Fibroblast of skin of right biceps (primary cell): ENCODE data around the gene MYBBP1A.
A peak's percentile ranks its signal among the peaks of the same experiment; 100 is the strongest.

Experiments used
- DNase-seq: peaks from one replicate; pipeline ENCODE4 v3.0.0-alpha.2; 2013

Gene MYBBP1A

DNA sequence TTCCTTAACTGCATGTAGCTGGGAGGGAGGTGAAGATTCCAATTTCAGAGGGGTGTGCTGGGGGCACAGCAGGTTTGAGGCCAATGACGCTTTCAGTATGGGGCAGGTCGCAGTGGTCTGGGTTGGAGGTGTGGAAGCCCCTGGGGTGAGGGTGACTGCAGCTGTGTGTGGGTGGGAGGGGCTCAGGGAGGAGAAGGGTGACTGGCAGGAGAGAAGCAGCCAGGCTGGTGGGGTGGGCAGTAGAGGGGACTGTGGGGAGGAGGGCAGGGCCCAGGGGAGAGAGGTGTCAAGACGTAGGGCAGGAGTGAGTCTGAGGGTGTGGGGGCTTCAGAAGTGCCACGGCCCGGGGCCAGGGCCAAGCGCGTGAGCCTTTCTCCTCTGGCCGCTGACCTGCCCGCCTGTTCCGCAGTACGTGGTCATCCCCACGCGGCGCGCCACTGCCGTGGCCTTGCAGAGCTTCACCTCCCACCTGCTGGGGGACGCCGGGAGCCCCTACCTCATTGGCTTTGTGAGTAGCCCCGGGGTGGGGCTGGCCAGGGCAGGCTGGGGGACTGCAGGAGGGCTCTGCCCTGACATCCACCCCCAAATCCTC, 19.4 kb downstream of the MYBBP1A start:
- no peak for DNase-seq

DNA sequence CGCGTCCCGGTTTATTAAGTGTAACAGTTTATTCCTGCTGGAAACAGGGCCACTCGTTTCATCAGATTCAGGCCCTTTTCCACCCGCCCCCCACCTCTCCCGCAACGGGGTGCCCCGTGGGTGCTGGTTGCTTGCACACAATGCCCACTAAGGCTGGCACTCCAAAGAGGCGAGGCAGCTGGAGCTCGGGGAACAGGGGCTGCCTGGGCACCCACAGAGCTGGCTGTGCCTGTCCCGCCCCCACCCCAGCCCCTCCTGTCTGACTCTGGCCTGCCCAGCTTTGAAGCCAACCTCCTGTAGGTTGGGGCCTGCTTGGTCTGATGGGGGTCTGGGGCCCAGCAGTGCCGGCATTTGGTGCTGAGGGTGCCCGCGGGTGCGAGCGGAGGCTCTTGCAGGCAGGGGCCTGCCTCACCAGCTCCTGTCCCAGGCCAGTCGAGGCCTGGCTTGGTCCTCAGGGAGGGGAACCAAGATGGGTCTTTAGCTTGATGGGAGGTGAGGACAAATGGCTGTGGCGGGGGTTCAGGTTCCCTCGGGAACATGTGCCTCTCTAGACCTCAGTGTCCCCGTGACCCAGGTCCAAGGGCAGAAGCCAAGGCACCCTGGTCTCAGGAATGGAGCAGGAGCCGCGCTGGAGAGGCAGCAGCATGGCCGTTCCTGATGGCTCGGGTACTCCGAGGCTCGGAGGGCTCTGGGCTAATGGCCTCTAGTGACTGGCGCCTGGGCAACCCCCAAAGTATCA, 20.1 kb downstream of the MYBBP1A start:
- DNase-seq, result no peak

DNA sequence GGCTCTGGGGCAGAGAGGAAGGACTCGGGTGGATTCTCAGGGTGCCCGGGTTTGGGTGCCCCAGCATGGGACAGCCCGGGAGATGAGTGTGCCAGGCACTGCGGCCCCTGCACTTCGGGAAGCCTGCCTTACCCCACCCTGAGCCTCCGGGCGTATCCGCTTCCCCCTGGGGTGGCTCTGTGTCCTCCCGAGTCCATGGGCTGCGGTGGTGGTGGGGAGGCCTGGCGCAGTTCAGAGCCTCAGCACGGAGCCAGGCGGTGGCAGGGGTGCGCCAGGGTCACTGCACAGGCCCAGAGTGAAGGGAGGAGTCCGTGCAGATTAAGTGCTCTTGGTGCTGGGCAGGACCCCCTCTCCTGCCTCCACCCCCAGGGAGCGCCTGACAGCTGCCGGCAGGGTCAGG, 20.7 kb downstream of the MYBBP1A start:
- no peak for DNase-seq

DNA sequence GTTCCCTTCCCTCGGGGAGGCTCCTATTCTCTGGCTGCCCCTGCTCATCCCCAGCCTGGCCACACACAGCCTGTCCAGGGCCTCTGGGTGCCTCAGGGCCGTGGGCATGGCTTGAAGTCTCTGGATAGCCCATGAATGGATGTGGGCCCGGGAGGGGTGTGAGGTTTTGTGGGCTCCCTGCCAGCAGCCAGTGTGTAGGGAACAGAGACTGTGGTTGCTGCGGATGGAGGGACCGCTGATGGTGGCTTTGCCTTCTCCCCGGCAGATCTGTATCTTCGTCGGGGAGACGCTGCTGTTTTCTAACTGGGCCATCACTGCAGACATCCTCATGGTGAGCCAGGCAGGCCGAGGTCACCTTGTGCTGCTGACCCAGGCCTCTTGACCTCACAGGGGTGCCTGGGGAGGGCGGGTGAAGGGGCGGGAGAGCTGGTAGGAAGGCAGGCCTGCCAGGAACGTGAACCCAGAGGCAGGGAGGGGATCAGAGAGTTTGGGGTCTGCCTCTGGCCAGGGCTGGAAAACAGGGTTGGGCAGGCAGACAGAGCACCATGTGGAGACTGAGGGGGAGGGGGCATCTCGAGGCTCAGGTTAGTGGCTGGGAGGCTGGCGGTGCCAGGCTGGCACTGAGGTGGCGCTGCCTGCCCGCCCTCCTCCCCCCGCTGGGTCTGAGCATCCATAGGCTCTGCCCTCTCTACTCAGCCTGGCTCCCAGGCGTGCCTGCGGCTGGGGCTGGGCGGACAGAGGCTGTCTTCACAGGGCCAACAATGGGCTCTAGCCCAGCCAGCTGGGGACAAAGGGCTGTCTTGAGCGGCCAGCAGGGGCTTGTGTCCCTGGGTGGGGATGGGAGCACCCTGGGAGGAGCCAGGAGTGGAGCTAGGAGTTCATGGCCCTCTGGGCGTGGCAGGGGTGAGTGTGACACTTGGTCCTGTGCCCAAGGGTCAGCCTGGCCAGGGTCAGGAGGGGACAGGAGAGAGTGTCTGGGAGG, 21.4 kb downstream of the MYBBP1A start:
- DNase-seq, result peak; percentile 5

DNA sequence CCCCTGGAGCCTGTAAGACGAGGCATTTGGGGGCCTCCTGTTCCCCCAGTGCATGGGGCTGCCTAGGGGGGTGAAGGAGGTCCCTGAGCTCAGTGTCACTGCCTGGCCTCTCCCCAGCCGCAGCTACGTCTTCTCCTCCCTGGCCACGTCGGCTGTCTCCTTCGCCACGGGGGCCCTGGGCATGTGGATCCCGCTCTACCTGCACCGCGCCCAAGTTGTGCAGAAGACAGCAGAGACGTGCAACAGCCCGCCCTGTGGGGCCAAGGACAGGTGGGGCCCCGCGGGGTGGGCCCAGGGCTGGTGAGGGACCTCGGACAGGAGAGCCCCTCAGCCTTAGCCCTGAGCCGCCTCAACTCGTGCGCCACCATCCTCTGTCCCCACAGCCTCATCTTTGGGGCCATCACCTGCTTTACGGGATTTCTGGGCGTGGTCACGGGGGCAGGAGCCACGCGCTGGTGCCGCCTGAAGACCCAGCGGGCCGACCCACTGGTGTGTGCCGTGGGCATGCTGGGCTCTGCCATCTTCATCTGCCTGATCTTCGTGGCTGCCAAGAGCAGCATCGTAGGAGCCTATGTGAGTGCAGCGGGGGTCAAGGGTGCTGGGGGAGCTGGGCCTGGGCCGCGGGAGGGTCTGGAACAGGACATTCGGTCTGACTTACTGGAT, 22.2 kb downstream of the MYBBP1A start:
- no peak for DNase-seq

DNA sequence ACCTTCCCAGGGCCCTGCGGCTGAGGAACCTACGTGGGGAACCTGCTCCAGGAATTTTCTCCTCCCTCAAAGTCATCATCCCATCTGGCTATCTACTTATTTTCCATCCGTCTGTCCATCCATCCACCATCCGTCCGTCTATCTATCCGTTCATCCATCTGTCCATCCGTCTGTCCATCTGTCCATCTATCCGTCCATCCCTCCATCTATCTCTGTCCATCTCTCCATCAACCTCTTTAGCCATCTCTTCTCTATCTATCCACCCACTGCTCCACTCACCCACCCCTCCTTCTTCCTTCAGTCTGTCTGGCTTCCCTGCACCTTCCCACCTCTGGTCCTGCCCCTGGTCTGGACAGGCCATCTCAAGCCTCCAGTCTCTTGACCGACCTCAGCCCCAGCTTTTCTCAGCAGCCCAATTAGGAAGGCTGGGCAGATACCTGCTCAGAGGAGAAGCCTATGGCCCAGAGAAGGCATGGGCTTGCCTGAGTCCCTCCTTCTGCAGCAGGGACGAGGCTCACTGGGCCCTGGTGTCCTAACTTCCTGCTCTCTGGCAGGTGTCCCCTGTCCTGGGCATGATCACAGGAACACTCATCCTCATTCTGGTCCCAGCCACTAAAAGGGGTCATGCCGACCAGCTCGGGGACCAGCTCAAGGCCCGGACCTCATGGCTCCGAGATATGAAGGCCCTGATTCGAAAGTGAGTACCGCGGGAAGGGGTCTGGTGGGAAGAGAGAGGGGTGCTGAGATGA, 23.0 kb downstream of the MYBBP1A start:
- no peak for DNase-seq

DNA sequence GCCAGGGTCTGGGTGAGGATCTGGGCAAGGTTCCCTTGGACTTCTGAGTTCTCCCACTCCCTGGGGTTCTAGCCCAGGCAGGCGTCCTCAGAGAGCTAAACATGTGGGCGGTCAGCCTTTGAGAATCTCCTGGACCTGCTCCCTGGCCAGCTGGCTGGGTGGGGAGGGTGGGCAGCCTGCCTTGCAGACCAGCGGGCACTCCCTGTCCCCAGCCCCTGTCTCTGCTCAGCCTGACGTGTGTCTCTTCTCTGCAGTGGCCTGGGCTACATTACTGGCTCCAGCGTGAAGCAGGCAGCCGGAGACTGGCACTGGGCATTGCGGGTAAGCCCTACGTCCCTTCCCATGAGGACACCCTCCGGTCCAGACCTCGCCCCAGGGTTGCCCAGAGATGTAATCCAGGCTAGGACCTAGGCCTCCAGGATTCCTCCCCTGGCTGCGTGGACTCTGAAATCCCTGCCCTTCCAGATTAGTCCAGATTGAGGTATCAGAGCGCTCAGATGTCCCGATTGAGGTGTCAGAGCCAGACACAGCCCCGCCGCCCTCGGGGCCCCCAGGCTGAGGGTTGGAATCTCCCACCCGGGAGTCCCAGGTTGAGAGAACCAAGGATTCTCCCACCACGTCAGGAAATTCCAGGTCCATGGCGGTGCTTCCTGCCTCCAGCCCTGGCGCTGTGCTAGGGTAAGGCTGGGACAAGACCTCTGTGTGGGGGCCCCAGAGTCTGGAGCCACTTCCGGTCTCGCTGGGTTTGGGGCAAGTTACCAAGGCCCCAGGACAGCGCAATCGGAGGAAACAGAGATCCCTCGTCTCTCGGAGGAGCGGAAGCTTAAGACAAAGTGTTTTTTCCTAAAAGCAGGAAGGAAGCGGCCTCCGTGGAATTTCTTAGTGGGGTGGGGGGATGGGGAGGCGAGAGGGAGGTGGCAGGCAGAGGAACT, 24.1 kb downstream of the MYBBP1A start:
- DNase-seq, result peak; percentile 21

DNA sequence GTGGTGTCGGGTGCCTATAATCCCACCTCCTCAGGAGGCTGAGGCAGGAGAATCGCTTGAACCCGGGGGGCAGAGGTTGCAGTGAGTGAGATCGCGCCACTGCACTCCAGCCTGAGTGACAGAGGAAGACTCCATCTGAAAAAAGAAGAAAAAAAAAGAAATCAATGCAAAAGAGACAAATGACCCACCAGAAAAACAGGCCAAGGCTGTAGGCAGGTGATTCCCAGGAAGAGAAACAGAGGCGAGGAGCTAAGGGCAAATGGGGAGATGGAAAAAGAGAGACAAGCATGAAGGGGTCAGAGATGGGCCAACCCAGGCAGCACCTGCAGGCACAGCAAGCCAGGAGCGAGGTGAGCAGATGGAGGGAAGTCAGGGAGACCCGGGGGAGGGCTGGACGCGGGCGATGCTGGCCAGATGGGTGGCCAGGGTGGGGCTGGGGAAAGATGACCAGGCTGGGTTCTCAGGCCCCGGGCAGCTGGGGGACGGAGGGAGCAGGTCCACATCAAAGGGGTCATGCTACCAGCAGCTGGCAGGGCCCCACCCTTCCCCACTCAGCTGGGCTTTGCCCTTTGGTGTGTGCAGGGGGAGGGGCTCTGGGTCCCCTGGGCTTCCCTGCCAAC, 25.5 kb downstream of the MYBBP1A start:
- DNase-seq, result no peak

DNA sequence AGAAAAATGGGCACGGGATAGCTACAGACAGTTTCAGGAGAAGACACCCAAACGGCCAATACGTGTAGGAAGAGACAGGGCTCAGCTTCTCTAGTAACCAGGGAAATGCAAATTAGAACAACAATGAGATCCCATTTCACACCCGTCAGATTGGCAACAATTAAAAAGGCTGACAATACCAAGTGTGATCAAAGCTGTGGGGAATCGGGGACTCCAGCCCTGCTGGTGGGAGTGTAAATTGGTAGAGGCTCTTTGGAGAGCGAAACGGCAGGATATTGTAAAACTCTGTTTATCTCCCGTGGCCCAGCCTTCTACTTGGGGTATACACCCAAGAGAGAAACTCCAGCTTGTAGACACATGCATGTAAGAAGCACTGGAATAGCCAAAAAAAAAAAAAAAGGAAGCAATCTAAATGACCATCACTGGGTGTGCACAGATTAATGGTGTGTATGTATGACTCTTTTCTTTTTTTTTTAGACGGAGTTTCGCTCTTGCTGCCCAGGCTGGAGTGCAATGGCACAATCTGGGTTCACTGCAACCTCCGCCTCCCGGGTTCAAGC, 27.5 kb downstream of the MYBBP1A start:
- no peak for DNase-seq

DNA sequence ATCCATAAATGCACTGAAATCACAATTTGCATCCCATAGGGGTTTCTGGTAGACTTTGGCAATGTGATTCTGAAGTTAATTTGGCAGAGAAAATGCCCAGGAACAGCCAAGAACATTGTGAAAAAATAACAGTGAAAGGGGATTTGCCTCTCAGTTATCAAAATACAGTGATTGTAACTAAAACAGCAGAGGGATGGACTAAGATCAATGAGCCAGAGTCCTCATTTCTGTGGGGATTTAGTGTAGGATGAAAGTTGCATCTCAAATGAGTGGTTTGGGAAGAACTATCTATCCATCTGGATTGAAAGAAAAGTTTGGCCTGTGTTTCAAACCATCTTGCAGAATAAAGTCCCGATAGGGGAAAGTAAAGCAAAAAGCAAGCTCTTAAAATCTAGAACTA, 28.1 kb downstream of the MYBBP1A start:
- DNase-seq, result no peak

DNA sequence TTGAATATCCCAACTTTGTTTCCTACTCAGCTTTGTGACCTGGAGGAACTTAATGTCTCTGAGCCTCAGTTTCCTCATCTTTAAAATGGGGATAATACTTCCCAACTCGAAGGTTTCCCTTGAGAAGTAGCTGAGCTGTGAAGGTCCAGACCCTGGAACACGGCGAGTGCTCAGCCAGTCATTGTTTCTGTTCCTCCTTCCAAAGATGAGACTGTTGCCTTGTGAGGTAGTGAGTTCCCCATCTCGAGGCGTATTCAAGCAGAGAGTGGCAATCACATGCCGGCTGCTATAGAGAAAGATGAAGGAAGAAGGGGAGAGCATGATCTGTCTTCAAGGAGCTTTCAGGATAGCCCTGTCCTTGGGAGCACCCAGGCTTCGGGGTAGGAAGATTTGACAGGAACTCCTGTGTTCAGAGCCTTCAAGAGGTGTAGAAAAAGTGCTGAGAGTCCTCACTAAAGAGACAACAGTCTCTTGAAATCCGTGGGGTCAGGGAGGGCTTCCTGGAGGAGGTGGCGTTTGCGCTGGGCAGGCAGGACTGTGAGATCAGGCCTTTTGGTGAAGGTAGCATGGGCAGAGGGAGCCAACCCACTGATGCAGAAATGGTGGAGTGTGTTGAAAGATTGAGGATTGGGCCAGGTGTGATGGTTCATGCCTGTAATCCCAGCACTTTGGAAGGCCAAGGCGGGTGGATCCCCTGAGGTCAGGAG, 29.3 kb downstream of the MYBBP1A start:
- no peak for DNase-seq

DNA sequence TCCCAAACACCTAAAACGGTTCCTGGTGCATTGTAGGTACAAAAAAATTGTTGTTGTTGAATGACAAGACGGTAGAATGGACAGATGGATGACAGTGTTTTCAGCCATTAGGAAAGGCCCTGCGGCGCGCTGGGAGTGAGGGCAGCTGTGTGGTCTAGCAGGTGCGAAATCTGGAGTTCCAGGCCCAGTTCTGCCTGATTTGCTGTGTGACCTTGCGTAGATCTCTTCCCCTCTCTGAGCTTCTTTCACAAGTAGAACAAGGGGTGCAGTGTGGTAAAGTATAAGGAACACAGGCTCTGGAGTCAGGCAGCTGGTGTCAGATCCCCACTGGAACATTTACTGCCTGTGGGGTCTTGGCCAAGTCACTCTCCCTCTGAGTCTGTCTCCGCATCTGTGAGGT, 31.2 kb downstream of the MYBBP1A start:
- DNase-seq, result no peak

DNA sequence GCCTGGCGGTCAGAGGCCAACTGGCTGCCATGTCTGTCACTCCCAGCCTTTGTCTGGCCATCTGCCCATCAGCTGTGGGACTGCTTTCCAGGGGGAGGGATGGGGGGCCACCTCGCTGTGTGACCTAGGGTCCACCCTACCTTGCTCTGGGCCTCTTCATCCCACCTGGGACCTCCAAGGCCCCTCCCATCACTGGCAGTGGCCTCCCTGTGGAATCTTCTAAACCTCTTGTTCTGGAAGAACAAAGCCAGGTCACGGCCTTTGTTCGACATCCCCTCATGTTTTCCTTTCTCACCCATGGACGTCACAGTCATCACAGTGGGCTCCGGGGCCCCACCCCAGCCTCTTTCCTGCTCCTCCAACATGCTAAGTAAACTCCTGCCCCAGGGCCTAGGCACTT, 32.5 kb downstream of the MYBBP1A start:
- DNase-seq, result no peak

DNA sequence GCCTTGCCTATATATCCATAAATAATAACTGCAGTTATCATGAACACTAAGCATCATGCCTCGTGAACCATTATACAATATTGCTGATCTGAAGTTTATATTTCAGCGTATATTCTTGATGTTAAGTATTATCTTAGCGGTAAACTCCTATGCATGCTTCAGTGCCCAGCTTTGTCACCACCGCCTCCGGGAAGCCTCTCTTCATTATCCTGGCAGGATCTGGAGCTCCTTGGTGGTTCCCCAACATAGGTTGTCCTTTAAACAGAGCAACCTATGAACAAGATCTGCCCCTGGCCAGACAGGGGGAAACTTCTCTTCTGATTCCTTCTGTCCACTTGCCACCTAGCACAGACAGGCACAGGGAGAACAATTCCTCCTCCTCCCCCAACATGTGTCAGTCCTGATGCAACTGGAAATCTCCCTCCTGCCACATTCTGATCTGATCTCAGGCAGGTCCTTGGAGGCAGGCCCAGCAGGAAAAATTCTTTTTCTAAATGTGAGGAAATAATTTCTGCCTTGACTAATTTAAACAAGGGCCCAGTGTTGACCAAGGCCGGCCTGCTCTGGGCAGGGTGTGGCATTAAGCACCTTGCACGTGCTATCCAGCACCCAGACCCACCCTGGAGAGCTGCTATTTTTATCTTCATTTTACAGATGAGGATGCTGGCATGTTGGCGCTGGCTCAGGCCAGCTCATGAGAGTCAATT, 34.1 kb downstream of the MYBBP1A start:
- peak; percentile 37 for DNase-seq

DNA sequence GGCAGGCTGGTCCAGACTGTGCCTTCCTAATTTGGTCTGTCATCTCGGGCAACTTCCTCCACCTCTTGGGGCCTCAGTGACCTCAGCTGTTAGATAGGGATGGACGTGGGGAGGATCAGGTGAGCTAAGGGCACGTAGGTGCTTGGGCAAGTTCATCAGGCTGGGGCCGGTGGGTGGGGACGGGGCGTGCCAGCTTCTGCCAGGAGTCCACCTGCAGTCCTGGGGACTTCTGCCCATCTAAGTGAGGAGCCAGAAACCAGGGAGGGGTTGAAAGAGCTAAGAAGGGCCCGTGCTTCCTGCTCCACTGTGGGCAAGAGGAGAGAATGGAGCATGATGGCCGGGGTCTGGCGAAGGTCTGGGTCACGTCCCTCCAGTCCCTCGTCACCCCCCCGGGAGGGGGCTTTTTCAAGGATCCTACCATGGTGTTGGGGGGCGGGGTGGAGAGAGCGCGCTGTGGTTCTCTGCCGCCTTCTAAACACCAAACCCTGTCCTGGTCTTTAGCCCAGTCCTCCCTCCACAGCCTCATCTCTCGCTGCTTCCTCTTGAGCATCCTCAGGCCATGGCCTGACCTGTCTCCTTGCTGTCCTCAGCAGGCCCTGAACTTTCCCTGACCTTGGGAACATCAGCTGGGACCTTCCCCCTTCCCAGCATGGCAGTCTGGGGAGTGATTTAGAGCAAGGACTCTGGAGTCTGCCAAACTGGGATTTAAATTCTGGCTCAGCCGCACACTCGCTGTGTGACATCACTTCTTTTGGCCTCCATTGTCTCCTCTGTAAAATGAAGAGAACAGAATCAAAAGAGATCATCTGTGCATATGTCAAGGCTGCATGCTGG, 34.9 kb downstream of the MYBBP1A start:
- no peak for DNase-seq

DNA sequence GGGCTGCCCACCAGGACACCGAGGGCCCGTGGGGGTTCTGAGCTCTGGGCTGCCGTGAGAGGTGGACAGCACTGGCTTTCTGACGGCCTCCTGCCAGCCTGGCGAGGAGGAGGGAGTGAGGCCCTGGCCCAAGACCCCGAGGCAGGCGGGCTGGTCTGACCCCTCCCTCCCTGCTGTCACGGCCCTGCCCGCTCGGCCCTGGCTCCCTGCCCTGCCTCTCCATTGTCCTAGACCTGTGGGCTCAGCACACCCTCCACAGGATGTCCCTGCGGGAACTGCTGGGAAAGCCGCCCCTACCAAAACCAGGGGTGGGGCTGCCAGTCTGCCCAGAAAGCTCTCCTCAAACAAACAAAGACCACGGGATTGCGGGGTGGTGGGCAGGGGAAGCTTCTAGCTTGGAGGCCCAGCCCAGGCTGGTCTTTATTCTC, 35.8 kb downstream of the MYBBP1A start:
- no peak for DNase-seq

DNA sequence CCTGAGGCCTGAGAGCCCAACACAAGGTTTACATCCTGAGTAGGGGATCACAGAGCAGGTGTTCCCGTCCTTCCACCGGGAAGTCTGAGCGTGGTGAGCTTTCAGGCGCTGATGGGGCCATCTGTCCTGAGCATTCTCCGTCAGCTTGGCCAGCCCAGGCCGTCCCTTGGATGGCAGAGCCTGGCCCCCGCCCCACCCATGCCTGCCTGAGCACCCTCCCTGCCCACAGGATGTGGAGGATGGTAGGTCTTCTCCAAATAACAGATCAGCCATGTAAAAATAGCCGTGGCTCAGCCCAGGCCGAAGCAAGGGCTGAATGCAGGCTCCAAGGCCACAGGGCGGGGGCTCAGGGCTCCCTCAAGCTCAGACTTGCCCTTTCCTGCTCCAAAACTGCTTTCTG, 36.3 kb downstream of the MYBBP1A start:
- no peak for DNase-seq

DNA sequence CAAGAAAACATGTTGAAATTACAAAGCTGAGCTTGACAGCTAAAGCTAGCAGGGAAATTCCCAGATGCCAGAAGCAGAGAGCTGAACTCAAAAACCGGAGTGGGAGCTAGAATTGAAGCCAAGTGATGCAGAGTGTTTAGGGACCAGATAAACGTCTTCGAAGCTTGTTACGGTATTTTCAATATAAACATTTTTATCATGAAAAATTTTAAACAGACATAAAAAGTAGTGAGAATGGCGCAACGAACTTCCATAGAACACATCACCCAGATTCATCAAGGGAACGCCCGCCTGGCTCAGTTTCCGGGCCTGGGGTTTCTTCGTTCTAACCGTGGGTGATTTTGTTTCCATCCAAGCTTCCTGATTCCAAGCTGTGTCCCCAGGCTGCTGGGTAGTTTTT, 38.4 kb downstream of the MYBBP1A start:
- DNase-seq, result no peak
